Psoas muscle (tissue), 8 donors: Measurements from ENCODE around the gene GBP4. TPM values are rescaled to one million over a fixed set of nuclear protein-coding genes. Genes with fewer than 3 reads are reported as not detected.

Experiments
- ATAC-seq, 4 donors: fragments of 200-7000 bp; cut with Tn5 transposase; one replicate each; pipeline ENCODE4 v1.9.1; 2020; ENCODE audit warnings: moderate library complexity in 3 of 4, mild to moderate bottlenecking in 2 of 4
- DNase-seq, 2 donors: peaks; one replicate each; pipeline ENCODE4 v3.0.0-alpha.2; 2020
- H3K27ac ChIP-seq: fragments of 200-600 bp; one replicate; pipeline ENCODE4 v1.8.0; 2022
- H3K27me3 ChIP-seq, 3 donors: fragments of 200-600 bp in 1 of 3; one replicate each; pipeline versions ENCODE4 v1.6.1 to v1.8.0; 2013 to 2022; ENCODE audit warnings: low read length in 2 of 3, mild to moderate bottlenecking in 2 of 3, moderate library complexity in 1 of 3; ENCODE audit not compliant: insufficient read depth in 3 of 3
- H3K36me3 ChIP-seq, 2 donors: fragments of 200-600 bp in 1 of 2; one replicate each; pipeline versions ENCODE4 v1.6.1 to v1.8.0; 2013 to 2022; ENCODE audit warnings: low read depth in 1 of 2, mild to moderate bottlenecking in 1 of 2, moderate library complexity in 1 of 2; ENCODE audit not compliant: insufficient read depth in 1 of 2
- H3K4me1 ChIP-seq: fragments of 200-600 bp; one replicate; pipeline ENCODE4 v1.8.0; 2022
- H3K4me3 ChIP-seq: fragments of 200-600 bp; one replicate; pipeline ENCODE4 v1.8.0; 2022; ENCODE audit warnings: mild to moderate bottlenecking
- H3K9me3 ChIP-seq: fragments of 200-600 bp; one replicate; pipeline ENCODE4 v1.8.0; 2022
- CTCF ChIP-seq: fragments of 200-600 bp; IDR thresholded peaks from one replicate; pipeline ENCODE4 v1.8.0; 2022; ENCODE audit warnings: antibody characterized with exemption
- WGBS, 3 donors: extraction: QIAGEN DNeasy Blood & Tissue Kit; methylation state at CpG; one replicate each; pipeline versions ENCODE4 v1.1.6 to v1.1.7; 2013; 5-methylcytosine and 5-hydroxymethylcytosine counted together
- intact Hi-C, 2 donors: fragments of 100-400 bp; cut with DNase I; formaldehyde crosslinking; loops; one replicate each; pipeline versions ENCODE4 v1.11.0 to v1.14.2; 2022
- polyA plus RNA-seq, 3 donors: library from polyadenylated mRNA; stranded (reverse); fragments of 200-250 nt; gene quantifications; one replicate each; pipeline ENCODE4 v1.2.3, GENCODE V29; 2013
- total RNA-seq, 4 donors: library from RNA; stranded (reverse); fragmentation: NEBNext Ultra II Directional in 2 of 4; extraction: Animal tissue kit (Norgen Biotek cat#: 25700) in 2 of 4; gene quantifications; one replicate each; pipeline versions ENCODE4 v1.2.1 to v1.2.4, GENCODE V29; 2021 to 2023
- donor health status: healthy with polysubstance abuse.
- donor health status: DM: no; HTN: no; CAD: no; lungs with moderate emphysema.
- donor health status: Bipolar disorder and iron deficiency.
- donor health status: healthy.
- donor health status: DM: yes; HTN: yes; CAD: no.
- donor health status: DM: no; HTN: no; CAD: no.
- donor health status: DM: no; HTN: no; CAD: no.
- donor health status: DM: yes; HTN: yes; CAD: no.

The GBP4 gene
- total and polyA plus RNA-seq, 7 donors = 2.2 to 9.7 (median 4.4) TPM

GRCh38 chr1:89175601-89176256 is 23.0 kb downstream of the GBP4 start, which contains the start of gene GBP7:
GBP7 (minus strand) TSS chr1:89176003; CDS start chr1:89171935, 4,068 bp downstream.
- H3K4me3 ChIP-seq = no peak within 1 kb of the TSS
- DNase-seq = no peak
- H3K27me3 ChIP-seq = no peaks in the 10 kb centered on the region
- H3K9me3 ChIP-seq = no peaks in the 10 kb centered on the region
- H3K27ac ChIP-seq = no peak within 1 kb of the TSS
- H3K36me3 ChIP-seq = no peaks in the 10 kb centered on the region
- TF ChIP-seq CTCF = no peak
- H3K4me1 ChIP-seq = no peaks in the 10 kb centered on the region
- intact Hi-C loops = no loop called here
- no peak for ATAC-seq

GRCh38 chr1:89174491-89174890 is 24.3 kb downstream of the GBP4 start:
- H3K4me1 ChIP-seq = no peaks in the 10 kb centered on the region
- no peak for TF ChIP-seq CTCF
- intact Hi-C loops = no loop called here
- WGBS, 3 donors = 78 to 90% (median 84%) methylated on average over 3 of the region's 3 CpGs
- H3K4me3 ChIP-seq = no peak overlapping the region
- DNase-seq (no peak), ATAC-seq (no peak)
- H3K9me3 ChIP-seq = no peaks in the 10 kb centered on the region
- H3K36me3 ChIP-seq = no peaks in the 10 kb centered on the region
- H3K27me3 ChIP-seq = no peaks in the 10 kb centered on the region
- H3K27ac ChIP-seq = no peak overlapping the region

- intact Hi-C loops = loop anchor here in 1 of 2 donors (1.0 kb wide), 1 partner anchor 24 kb away; no protein-coding TSS in a partner anchor
- ATAC-seq (no peak), DNase-seq (no peak)
- Histone ChIP-seq H3K36me3 (no peaks in the 10 kb centered on the region), H3K27me3 (no peaks in the 10 kb centered on the region), H3K27ac (no peak overlapping the region), H3K4me3 (no peak overlapping the region), H3K4me1 (no peaks in the 10 kb centered on the region), H3K9me3 (no peaks in the 10 kb centered on the region)
- WGBS, 3 donors = 88 to 93% (median 92%) methylated on average over 4 of the region's 4 CpGs
- TF ChIP-seq CTCF = no peak
Observed at GRCh38 chr1:89172468-89173143, 26.1 kb downstream of the GBP4 start.

GRCh38 chr1:89171067-89171438 is 27.7 kb downstream of the GBP4 start:
- H3K4me1 ChIP-seq = no peaks in the 10 kb centered on the region
- H3K36me3 ChIP-seq = no peaks in the 10 kb centered on the region
- H3K9me3 ChIP-seq = no peaks in the 10 kb centered on the region
- no peak for DNase-seq
- no peak for ATAC-seq
- intact Hi-C loops = no loop called here
- TF ChIP-seq CTCF = no peak
- H3K27me3 ChIP-seq = no peaks in the 10 kb centered on the region
- no peak overlapping the region for H3K4me3 ChIP-seq
- no peak overlapping the region for H3K27ac ChIP-seq
